IPS DF 6.9 (cell line): Measurements from ENCODE around the gene RIN3.
A peak's percentile ranks its signal among the peaks of the same experiment; 100 is the strongest.

Experiments
- DNase-seq: peaks from one replicate; pipeline ENCODE4 v3.0.0-alpha.2; 2013; ENCODE audit warnings: low read depth, low spot score
- H3K27ac ChIP-seq: one replicate; pipeline ENCODE4 v1.5.1; 2013; ENCODE audit warnings: low read length, control low read depth
- H3K27me3 ChIP-seq: 2 replicates; pipeline ENCODE4 v1.6.1; 2013; ENCODE audit warnings: mild to moderate bottlenecking, low read length; ENCODE audit not compliant: control insufficient read depth, insufficient read depth
- H3K36me3 ChIP-seq: 2 replicates; pipeline ENCODE4 v1.6.1; 2013; ENCODE audit warnings: low read length; ENCODE audit not compliant: control insufficient read depth, insufficient read depth
- H3K4me1 ChIP-seq: 2 replicates; pipeline ENCODE4 v1.6.1; 2013; ENCODE audit warnings: low read length; ENCODE audit not compliant: control insufficient read depth, insufficient read depth
- H3K4me3 ChIP-seq: 2 replicates; pipeline ENCODE4 v1.5.1; 2013; ENCODE audit warnings: mild to moderate bottlenecking, low read length
- H3K9me3 ChIP-seq: 2 replicates; pipeline ENCODE4 v1.6.1; 2013; ENCODE audit warnings: low read length, inconsistent platforms; ENCODE audit not compliant: control insufficient read depth, insufficient read depth
- WGBS: extraction: QIAGEN DNeasy Blood & Tissue Kit; methylation state at CpG from one replicate; pipeline ENCODE4 v1.1.7; 2013; ENCODE audit warnings: mixed read lengths, missing lambda C conversion rate; ENCODE audit not compliant: insufficient read length, insufficient coverage; 5-methylcytosine and 5-hydroxymethylcytosine counted together

Gene RIN3, protein sequence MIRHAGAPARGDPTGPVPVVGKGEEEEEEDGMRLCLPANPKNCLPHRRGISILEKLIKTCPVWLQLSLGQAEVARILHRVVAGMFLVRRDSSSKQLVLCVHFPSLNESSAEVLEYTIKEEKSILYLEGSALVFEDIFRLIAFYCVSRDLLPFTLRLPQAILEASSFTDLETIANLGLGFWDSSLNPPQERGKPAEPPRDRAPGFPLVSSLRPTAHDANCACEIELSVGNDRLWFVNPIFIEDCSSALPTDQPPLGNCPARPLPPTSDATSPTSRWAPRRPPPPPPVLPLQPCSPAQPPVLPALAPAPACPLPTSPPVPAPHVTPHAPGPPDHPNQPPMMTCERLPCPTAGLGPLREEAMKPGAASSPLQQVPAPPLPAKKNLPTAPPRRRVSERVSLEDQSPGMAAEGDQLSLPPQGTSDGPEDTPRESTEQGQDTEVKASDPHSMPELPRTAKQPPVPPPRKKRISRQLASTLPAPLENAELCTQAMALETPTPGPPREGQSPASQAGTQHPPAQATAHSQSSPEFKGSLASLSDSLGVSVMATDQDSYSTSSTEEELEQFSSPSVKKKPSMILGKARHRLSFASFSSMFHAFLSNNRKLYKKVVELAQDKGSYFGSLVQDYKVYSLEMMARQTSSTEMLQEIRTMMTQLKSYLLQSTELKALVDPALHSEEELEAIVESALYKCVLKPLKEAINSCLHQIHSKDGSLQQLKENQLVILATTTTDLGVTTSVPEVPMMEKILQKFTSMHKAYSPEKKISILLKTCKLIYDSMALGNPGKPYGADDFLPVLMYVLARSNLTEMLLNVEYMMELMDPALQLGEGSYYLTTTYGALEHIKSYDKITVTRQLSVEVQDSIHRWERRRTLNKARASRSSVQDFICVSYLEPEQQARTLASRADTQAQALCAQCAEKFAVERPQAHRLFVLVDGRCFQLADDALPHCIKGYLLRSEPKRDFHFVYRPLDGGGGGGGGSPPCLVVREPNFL

DNA sequence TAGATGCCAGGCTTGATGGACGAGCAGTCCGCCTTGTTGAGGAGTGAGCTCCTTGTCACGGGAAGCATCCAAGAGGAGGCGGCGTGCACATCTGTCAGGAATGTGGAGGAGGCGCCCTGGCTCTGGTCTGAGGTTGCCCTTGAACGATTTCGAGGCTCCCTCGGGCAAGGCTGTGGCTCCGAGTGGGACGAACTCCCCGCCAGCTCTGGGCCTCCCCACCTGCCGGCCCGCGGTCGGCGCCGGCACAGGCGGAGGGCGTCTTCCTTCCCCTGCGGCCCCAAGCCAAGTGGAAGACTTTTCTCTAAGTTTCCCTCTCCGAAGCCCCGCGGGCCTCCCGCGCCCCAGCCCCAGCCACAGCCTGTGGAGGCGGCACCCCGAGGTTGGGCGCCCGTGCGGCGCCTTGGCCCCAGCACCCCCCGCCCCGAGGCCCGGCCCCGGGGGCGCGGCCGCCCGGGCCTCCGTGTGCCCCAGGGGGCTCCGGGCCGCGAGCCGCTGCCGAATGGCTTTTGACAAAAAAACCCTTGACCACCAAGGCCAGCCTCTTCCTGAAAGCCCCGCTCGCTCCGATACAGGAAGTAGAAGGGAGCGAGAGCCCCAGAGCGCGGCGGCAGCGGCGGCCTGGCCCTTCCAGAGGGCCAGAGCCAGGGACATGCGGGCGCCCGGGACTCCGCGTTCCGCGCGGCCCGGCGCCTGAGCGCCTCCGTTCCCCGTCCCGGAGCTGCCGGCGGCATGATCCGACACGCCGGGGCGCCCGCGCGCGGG, at the start of gene RIN3:
TSS of gene RIN3 (plus strand) at position 578 of the 762 bp plus-strand sequence. CDS start at position 730, 152 bp downstream.
- no peak for DNase-seq

DNA sequence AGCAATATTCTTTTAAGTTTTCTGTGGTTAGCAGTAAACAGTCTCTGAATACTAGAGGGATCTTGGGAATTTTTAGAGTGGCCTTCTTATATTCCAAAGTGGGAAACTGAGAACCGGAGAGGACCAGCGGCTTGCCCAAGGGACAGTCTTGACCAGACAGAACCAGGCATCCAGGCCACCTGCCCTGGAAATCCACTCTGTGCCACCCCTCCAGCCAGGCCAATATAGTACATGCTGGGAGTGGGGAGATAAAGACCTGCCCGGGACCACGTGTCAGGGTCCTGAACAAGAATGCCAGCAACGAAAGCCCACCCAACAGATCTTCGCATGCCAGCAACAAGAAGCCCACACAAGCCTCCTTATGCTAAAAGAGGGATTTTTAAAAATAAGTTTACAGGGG, 49.4 kb upstream of the RIN3 start:
- Histone ChIP-seq H3K27me3 (no peaks in the 10 kb centered on the region), H3K9me3 (no peaks in the 10 kb centered on the region), H3K27ac (no peak overlapping the region), H3K4me1 (no peaks in the 10 kb centered on the region), H3K4me3 (no peak overlapping the region), H3K36me3 (no peaks in the 10 kb centered on the region)
- no peak for DNase-seq
- WGBS, result no CpG with 5 or more reads among the region's 6 CpGs

More for the DNA sequence above, at the start of gene RIN3:
- Histone ChIP-seq H3K9me3 (no peaks in the 10 kb centered on the region), H3K4me3 (peak within 1 kb of the TSS; percentile 59; the same call in 1 of the 2 replicates), H3K36me3 (no peaks in the 10 kb centered on the region), H3K4me1 (peaks cover 2% of the 10 kb centered on the region; the same call in 1 of the 2 replicates), H3K27me3 (peaks cover 16% of the 10 kb centered on the region), H3K27ac (no peak within 1 kb of the TSS)
- no CpG with 5 or more reads among the region's 79 CpGs for WGBS

DNA sequence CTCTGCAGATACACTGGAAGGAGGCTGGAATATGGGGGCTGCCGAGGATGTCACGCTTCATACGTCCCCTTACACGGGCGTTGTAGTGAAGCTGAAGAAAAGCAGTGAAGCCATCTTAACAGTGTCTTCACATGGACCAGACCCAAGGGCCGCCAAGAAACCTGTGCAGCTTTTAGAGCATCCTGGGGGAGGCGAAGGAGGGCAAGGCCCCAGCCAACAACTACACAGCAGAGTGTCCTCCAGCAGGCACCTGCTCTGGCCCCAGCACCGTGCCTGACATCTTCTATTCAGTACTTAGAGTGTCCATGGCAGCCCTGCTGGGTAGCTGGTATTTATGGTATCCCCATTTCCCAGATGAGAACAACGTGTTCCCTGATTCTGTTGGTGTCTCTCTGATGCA, 48.9 kb upstream of the RIN3 start:
- no peaks in the 10 kb centered on the region for H3K4me1 ChIP-seq
- H3K36me3 ChIP-seq, result no peaks in the 10 kb centered on the region
- no peak for DNase-seq
- no peaks in the 10 kb centered on the region for H3K9me3 ChIP-seq
- H3K27me3 ChIP-seq, result no peaks in the 10 kb centered on the region
- WGBS, result no CpG with 5 or more reads among the region's 9 CpGs
- H3K27ac ChIP-seq, result no peak overlapping the region
- no peak overlapping the region for H3K4me3 ChIP-seq

DNA sequence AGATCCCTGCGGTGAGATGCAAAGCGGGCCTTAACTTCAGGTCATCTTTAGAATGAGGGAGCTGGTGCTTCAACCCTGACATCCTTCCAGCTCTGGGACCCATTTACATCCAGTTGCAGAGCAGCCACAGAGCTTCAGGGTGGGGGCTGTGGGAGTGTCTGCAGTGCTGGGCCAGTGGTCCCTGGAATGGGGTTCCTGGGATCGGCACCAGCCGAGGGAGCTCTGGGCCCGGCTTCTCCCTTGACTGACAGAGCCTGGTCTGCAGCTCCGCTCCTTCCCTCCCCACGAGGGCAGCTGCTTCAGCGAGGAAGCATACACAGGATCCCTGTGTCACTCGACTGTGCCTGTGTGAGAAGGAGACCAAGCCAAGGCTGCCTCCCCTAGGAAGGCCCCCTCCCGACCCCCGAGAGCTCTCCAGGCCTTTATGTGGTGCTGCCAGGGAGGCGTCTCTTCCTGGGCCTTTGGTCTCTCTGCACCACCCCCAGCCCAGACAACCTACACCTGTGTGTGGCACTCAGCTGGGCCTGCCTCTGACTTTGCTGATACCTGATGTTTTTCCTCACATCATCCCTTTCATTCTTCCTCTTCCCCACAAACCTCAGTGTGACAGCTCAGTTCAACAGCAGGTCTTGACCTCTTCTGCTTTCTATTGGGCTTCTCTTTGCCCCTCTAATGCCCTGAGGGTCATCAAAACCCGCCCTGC, 48.1 kb upstream of the RIN3 start:
- Histone ChIP-seq H3K4me3 (no peak overlapping the region), H3K36me3 (no peaks in the 10 kb centered on the region), H3K27me3 (no peaks in the 10 kb centered on the region), H3K4me1 (no peaks in the 10 kb centered on the region), H3K9me3 (no peaks in the 10 kb centered on the region), H3K27ac (no peak overlapping the region)
- no peak for DNase-seq
- no CpG with 5 or more reads among the region's 13 CpGs for WGBS

DNA sequence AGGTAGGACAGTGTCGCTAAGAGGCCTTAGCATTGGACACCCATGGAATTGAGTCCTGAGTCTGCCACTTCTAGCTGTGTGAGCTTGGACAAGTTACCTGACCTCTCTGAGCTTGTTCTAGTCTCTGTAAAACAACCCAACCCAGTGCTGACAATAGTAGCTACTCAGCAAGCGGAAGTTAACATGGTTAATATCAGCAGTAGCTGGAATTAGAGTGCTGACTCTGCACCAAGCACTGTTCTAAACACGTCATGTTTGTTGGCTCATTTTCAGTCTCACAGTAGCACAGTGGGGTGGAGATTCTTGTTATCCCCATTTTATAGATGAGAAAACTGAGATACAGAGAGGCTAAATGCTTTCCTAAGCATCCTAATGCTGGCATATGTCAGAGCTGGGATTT, 47.5 kb upstream of the RIN3 start:
- no peak for DNase-seq
- no CpG with 5 or more reads among the region's 3 CpGs for WGBS
- H3K27ac ChIP-seq, result no peak overlapping the region
- no peaks in the 10 kb centered on the region for H3K9me3 ChIP-seq
- H3K36me3 ChIP-seq, result no peaks in the 10 kb centered on the region
- no peak overlapping the region for H3K4me3 ChIP-seq
- H3K4me1 ChIP-seq, result peaks cover 3% of the 10 kb centered on the region
- no peaks in the 10 kb centered on the region for H3K27me3 ChIP-seq

DNA sequence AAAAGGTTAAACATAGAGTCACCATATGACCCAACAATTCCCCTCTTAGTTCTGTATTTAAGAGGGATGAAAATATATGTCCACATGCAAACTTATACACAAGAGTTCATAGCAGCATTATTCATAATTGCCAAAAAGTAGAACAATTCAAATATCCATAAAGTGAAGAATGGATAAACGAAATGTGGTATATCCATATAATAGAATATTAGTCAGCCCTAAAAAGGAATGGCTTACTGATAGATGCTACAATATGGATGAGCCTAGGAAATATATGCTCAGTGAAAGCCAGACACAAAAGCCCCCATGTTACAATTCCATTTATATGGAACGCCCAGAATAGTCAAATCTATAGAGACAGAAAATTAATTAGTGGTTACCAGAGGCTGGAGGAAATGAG, 44.1 kb upstream of the RIN3 start:
- DNase-seq, result no peak
- no peaks in the 10 kb centered on the region for H3K9me3 ChIP-seq
- peaks cover 5% of the 10 kb centered on the region for H3K4me1 ChIP-seq
- H3K27ac ChIP-seq, result no peak overlapping the region
- H3K36me3 ChIP-seq, result no peaks in the 10 kb centered on the region
- no peak overlapping the region for H3K4me3 ChIP-seq
- WGBS, result no CpG with 5 or more reads among the region's 2 CpGs
- no peaks in the 10 kb centered on the region for H3K27me3 ChIP-seq

DNA sequence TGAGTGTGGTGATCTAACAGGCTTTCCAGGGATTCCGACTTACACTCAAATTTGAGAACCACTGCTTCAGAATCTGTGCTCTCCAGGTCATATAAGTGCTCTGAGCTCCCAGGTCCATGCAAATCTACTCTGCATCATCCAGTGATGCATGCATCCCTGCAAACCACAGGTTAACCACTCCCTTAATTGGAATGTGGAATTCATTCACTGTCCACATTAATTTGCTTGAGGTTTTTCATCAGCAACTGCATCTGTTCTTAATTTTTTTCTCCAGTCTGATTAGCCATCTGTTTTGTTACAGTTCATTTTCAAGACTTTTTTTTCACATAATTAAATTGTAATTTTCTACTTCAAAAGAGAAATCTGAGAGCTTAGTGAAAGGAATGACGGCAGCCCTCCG, 43.4 kb upstream of the RIN3 start:
- WGBS, result no CpG with 5 or more reads among the region's 3 CpGs

DNA sequence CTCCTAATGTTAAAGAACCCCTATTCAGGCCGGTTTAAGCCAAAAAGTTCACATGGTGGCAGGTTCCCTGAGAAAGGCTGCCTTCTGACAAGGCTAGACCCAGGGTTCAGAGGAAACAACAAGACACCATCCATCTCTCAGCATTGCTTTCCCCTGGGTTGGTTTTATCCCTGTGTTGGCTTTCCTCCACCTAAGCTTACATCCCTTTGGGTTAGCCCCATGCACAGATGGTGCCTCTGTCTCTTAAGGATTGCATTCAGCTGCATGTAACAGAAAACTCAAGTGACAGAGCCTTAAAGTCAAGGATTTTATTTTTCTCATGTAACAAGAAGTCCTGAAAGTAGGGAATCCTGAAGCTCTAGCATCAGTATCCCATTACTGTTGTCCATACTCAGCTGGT, 42.8 kb upstream of the RIN3 start:
- no CpG with 5 or more reads among the region's 1 CpG for WGBS
- H3K36me3 ChIP-seq, result no peaks in the 10 kb centered on the region
- H3K27me3 ChIP-seq, result no peaks in the 10 kb centered on the region
- no peak overlapping the region for H3K4me3 ChIP-seq
- no peak for DNase-seq
- no peaks in the 10 kb centered on the region for H3K9me3 ChIP-seq
- no peak overlapping the region for H3K27ac ChIP-seq
- H3K4me1 ChIP-seq, result peaks cover 5% of the 10 kb centered on the region

More for the DNA sequence above, 43.4 kb upstream of the RIN3 start:
- Histone ChIP-seq H3K9me3 (no peaks in the 10 kb centered on the region), H3K4me3 (no peak overlapping the region), H3K27me3 (no peaks in the 10 kb centered on the region), H3K4me1 (peaks cover 5% of the 10 kb centered on the region), H3K36me3 (no peaks in the 10 kb centered on the region), H3K27ac (no peak overlapping the region)
- DNase-seq, result no peak

DNA sequence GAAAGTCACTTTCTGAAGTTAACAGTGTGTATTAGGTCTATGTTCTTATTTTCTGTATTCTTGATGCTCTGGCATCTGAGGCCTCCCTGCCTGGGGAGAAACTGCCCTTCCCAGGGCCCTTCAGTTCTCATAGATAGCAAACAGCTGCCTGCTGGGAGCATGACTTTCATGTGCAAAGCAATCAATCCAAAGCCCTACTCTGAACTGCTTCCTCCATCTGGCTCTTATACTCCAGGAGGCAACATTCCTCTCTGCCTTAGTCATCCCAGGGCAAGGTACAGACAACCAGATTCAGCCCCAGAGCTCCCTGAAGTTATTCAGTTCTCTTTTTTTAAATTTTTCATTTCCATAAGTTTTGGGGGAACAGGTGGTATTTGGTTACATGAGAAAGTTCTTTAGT, 41.7 kb upstream of the RIN3 start:
- Histone ChIP-seq H3K4me3 (no peak overlapping the region), H3K36me3 (no peaks in the 10 kb centered on the region), H3K27me3 (no peaks in the 10 kb centered on the region), H3K4me1 (peaks cover 5% of the 10 kb centered on the region), H3K27ac (no peak overlapping the region), H3K9me3 (no peaks in the 10 kb centered on the region)
- DNase-seq, result peak; percentile 45
